Skin of body (tissue), 2 donors: ENCODE results near the gene AKAIN1. TPM values are rescaled to one million over a fixed set of nuclear protein-coding genes. Genes with fewer than 3 reads are reported as not detected.

Experiments used
- DNase-seq: peaks from one replicate; lab custom pipeline; 2025; lab: John Stamatoyannopoulos, UW
- total RNA-seq: library from RNA; depleted of rRNA; stranded (reverse); fragments of >200 nt; gene quantifications from one replicate; pipeline ENCODE4 v1.2.3, GENCODE V29; 2014

Gene AKAIN1, protein sequence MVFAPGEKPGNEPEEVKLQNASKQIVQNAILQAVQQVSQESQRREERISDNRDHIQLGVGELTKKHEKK
- total RNA-seq: not detected

- DNase-seq: no peak
Measured at GRCh38 chr18:5197032-5197434, at the start of gene AKAIN1. Gene AKAIN1, minus strand, starts transcription at chr18:5197257. Its CDS starts 204 bp downstream, at chr18:5197053.

DNA sequence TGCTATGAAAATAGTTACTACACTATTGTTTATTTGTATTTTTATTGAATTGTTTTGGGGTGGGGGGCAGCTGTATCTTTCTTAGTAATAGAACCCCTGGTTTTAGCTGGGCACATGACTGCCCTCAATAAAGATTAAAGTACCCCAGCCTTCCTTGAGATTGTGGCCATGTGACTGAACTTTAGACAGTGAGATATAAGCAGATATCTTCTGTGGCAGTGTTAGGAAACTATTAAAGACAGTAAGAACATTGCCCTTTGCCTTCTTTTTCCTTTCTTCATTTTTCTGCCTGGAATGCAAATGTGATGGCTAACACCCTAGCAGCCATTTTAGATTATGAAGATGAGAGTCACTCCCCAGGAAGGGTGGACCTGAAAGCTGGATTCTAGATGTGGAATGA lies 47.9 kb upstream of the AKAIN1 start:
- no peak for DNase-seq

GRCh38 chr18:5239447-5239846 lies 42.4 kb upstream of the AKAIN1 start:
- DNase-seq: no peak

DNA sequence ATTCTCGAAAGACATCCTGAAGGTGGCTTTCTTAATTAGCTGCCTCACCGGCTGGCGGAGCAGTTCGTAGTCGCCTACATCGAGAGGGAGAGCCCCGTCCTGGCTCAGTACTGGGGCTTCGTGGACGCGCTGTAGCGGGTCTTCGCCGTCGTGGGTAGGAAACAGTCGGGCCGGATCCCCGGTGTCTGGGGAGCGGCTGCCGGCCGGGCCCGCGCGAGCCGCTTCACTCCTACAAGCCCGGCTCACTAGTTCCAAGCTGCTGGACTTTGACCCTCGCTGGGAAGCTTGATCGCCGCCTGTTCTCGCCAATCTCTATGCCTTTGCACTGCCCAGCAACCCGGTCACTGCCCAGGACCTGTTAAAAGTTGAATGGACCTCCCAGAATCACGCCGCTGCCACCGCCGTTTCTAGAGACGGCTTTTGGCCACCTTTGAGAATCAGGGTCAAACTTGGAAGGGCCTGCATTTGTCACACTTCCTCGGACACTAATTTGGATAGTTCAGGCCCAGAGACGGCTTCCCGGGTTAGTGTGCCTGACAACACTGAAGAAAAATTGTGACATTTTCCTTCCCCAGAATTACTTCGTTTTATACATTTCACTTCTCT lies 41.4 kb upstream of the AKAIN1 start:
- DNase-seq: no peak

DNA sequence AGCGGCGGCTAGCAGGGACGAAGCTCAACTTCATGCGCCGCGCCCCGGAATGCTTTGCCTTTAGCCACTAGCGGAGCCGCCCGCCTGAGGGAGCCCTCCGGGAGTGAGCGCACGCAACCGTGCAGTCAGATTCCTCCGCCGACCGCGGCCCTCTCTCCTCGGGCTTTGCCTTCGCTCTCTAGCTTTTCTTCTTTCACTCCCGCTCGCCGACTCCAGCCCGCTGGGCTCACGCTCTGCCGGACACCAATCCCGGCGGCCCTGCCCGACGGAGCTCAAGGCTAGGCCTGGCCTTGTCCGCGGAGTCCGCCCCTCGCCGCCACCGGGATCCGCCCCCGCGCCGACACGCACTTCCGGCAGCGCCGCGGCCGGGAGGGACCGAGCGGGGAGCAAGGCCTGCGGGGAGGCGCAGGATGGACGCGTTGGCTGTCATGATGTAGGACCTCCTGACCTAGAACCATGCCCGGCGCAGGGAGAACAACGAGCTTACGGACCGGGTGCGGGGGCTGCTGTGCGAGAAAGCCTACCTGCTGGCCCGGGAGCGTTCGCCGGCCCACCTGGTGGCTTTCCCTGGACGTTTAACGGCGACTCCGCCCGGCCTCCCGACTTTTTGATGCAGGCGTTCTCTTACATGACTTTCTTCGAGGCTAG lies 40.8 kb upstream of the AKAIN1 start:
- DNase-seq: peak; percentile 94

DNA sequence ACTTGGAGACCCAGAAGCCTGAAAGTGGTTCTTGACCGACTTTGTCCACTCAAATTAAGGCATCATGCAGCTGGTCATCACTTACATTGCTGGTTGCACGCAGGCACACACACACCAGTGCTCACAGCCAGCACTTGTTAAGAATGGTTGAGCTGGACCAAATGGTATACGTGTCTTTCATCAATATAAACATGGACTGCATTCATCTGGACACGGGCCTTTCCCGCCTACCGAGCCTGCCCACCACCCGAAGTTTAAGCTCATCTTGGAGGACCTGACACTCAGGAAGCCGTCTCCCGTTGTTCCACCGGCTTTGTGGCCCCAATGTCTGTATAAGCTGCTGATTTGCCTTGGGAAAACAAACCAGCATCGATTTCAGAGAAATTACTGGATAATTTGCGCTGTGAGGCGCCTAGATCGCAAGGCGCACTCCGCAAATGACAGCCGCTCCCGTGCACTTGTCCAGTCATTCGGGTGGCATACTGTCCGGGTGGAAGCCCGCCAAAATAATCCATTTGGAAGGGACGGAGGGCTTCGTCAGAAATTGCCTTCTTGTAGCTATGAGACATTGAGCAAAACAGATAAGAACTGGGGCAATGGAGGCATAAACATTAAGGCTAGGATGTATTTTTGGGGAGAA lies 40.1 kb upstream of the AKAIN1 start:
- DNase-seq: no peak

GRCh38 chr18:5214583-5215351 lies 17.7 kb upstream of the AKAIN1 start:
- DNase-seq: no peak

DNA sequence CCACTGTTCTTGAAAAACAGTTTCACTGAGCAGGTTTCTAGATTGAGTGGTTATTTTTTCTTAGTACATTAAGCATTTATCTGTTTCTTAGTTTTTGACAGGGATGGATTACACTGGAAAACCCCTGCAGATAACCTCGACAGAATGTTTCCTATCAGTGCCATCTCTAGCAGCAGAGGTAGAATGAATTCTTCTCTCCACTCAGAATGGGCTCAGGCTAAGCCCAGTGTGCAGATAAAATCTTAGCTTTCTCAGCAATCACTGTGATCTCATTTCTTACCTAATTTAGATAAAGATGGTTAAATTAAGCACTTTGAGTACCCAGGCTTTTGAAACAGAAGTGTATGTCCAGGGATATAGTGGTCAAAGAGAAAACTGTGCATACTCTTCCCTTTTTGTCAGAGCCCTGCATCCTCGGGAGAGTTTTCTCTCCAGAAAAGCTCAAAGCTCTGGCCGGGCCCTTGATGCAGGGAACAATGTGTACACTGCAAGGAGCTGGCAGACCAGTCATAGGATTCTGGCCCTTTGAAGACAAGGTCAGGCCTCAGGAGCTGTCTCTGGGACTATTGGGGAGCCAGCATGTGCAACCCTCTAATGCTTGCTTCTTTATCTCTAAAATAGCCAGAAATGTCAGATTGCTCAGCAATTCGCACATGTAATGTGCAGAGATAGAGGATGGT lies 10.6 kb upstream of the AKAIN1 start:
- no peak for DNase-seq

- DNase-seq: no peak
Measured at GRCh38 chr18:5198311-5198710, 1.3 kb upstream of the AKAIN1 start.

DNA sequence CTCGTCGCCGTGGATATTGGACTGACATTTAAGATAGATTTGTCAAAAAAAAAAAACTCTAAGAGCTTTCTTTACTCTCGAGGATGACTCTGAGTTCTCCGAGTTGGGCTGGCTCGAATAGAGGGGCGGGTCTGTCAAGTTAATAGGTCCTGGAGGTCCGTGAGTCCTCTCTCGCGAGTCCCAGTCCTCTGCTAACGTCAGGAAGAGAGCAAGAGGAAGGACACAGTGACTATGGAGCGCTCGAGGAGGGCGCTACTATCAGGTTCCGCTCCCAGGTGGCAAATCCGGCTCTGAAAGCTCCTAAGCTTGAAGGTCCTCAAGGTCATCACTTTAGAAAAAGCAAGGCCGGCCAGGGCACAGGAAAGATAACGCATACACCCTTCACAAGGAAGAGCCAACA lies 404 bp upstream of the AKAIN1 start:
- DNase-seq: no peak

- no peak for DNase-seq
Measured at GRCh38 chr18:5196253-5197031, 615 bp downstream of the AKAIN1 start.

DNA sequence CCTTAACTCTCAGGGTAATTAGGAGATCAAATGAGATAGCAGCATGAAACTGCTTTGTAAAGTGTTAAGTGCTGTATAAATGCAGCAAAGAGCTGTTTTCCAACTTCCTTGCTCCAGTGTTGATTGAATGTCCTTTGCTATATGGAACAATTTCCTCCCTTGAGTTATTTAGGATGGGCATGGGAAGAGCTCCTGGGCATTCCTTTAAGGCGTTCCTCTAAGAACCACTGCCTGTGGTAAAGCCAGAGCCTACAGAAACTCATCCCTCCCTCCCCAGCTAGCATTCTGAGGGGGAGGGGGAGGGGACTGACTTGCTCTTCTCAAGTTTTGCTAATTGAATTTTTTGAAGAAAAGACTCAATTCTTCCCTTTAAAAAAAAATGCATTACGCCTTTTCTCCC lies 1.4 kb downstream of the AKAIN1 start:
- no peak for DNase-seq

DNA sequence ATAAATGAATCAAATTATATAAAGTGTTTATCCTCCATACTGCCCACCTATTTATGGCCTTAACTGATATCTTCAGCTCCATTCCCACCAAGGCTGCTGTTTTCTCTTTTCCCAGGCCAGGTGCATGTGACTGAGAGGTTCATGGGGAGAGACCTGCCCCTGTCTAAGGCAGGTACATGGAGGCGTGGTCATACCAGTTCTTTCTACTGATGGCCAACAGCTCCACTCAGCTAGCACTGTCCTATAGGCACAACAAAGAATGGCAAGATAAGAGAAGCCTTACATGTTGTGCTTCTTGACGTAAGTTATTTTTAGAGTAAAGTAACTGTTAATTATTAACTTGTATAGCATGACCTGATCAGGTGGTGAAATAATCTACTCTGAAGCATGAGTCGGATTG lies 16.8 kb downstream of the AKAIN1 start:
- no peak for DNase-seq

GRCh38 chr18:5178519-5178918 lies 18.5 kb downstream of the AKAIN1 start:
- no peak for DNase-seq

DNA sequence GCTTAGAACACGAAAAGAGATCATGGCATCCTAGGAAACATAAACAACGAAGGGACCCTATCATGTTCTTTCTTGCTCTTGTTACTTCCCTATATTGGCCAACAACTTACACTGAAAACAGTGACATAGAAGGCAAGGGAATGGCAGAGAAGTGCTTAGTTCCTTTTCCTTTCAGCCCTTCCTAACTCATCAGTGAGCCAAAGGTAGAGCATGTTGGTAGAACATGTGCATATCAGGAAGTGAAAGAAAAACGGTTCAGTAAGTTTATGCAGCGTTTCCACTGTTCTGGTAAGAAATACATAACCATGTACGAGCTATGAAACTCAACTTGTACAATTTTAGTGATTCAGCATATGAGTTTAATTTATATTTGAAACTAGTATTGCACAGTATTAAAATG lies 21.7 kb downstream of the AKAIN1 start:
- no peak for DNase-seq

- no peak for DNase-seq
Measured at GRCh38 chr18:5173646-5174045, 23.4 kb downstream of the AKAIN1 start.

DNA sequence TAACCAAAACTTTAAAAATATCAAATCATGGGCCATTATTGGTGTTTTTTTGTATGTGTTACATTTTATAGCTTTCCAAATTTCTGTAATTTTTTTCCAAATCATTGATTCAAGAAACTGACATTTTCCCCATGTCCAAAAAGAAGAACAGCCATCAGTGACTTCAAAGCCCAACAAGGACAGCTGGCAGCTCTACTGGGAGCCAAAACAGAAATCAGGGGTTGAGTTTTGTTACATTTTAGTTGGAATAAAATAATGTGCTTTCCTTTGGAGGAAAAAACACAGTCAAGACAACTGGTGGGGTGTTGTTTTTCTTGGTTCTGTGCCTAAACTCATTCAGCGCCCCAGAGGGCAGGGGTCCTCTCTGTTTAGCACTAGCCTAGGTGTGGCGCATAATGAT lies 23.8 kb downstream of the AKAIN1 start:
- DNase-seq: no peak

- DNase-seq: no peak
Measured at GRCh38 chr18:5167831-5168230, 29.2 kb downstream of the AKAIN1 start.

- no peak for DNase-seq
Measured at GRCh38 chr18:5166606-5167280, 30.3 kb downstream of the AKAIN1 start.

GRCh38 chr18:5164903-5165302 lies 32.2 kb downstream of the AKAIN1 start:
- no peak for DNase-seq
